ENCODE measurements around the gene CIT.
"Not testable (repeated sequence)": the region's sequence is repeated elsewhere in the genome, so short reads cannot be mapped to it uniquely, and the experiment has no call there.

The CIT gene

DNA sequence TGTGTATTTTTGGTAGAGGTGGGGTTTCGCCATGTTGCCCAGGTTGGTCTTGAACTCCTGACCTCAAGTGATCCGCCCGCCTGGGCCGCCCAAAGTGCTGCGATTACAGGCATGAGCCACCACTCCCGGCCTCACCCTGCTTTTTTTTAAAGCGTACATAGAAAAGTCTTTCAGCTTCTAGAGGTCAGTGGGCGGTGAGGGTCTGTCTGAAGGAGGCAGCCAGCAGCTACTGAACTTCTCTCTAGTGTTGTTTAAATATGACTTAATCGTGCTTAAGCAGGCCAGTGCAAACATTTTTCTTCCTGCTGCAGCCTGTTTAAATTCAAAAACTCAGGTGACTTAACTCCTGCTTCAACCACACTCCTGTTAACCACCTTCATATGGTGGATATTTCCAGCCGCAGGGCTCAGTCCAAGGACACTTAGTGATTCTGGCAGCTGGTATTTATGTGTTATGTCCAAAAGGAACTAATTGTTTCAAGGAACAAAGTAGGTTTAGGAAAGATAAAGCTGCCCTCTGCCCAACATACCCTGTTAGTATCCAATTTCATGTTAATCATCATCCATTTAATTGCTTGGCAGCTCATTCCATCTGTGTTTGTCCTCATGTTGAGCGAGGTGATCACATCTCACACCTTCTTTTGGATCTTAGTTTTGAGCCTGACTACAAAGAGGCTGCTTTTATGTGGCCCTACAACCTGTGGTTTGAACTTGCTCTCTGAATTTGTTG, 207.2 kb downstream of the CIT start:
- H2AFZ ChIP-seq (ENCODE audit: low read depth, low read length), result no peak overlapping the region
- peaks cover 47% of the 10 kb centered on the region for H3K36me3 ChIP-seq (ENCODE audit: insufficient read depth, low read length)
- no peak overlapping the region for H3K4me3 ChIP-seq (ENCODE audit: low read length)
- peaks cover 5% of the 10 kb centered on the region for H3K4me1 ChIP-seq (ENCODE audit: insufficient read depth, low read length)
- no peaks in the 10 kb centered on the region for H3K9me3 ChIP-seq (ENCODE audit: low read length)
- no peaks in the 10 kb centered on the region for H3K27me3 ChIP-seq (ENCODE audit: insufficient read depth, low read length)

DNA sequence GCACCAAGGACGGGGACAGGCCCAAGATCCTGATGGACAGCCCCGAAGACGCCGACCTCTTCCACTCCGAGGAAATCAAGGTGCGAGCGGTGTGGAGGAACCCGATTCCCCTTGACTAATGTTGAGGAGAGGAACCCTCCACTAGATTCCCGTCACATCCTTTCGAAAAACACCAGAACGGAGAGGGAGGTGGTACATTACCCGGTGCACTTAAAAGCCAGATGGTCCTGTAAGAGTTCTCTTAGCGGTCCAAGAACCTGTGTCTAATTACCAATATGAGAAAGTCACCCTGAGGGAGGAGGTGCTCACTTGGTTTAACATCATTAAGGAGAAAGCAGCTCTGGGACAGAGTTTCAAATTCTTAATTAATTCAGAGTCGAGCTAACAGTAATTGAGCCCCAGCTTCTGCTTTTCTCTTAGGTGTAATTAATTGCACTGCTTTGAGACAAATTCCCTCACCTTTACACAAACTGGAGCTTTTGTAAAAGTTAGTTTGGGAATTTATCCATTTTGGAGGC, 208.7 kb downstream of the CIT start:
- Histone ChIP-seq H3K27me3 (ENCODE audit: insufficient read depth, low read length) (no peaks in the 10 kb centered on the region), H3K36me3 (ENCODE audit: insufficient read depth, low read length) (peaks cover 32% of the 10 kb centered on the region), H3K4me3 (ENCODE audit: low read length) (peak overlapping the region; percentile 97), H3K4me1 (ENCODE audit: insufficient read depth, low read length) (peaks cover 5% of the 10 kb centered on the region), H3K9me3 (ENCODE audit: low read length) (no peaks in the 10 kb centered on the region), H2AFZ (ENCODE audit: low read depth, low read length) (peak overlapping the region; percentile 11)

DNA sequence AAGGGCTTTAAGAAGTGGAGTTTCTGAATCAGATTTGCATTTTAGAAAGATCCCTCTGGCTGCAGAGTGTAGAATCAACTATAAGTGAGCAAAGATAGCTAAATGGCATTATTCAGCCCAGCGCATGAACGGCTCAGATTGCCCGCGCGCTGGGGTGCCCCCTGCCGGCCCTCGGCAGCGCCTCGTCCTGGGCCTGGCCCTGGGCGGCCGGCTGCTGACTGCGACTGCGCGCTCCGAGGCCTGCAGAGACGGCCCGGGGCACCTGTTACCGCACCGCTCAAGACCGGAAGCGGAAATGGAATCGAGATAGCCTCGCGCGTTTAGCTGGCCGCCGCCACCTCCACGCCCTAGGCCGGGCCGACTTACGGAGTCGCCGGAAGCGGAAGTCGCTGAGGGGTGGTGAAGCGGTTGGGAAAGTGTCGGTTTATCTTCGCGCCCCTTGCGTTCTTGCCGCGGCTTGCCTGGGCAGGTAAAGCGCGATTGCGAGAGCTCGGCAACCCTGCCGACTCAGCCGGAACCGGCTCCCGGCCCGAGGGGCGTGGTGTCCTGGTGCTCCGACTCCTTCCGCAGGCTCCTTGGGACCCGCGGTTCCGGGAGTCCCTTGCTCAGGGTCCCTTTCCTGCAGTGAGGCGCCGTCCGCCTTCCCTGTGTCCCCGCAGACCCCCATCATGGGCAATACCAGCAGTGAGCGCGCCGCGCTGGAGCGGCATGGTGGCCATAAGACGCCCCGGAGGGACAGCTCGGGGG, 209.4 kb downstream of the CIT start, which contains the start of gene PRKAB1:
Gene PRKAB1 (plus strand): TSS at position 557 of the 747 bp plus-strand sequence. CDS start 112 bp downstream, at position 669.
- Histone ChIP-seq H3K27me3 (ENCODE audit: insufficient read depth, low read length) (no peaks in the 10 kb centered on the region), H3K4me3 (ENCODE audit: low read length) (peak within 1 kb of the TSS; percentile 97), H3K9me3 (ENCODE audit: low read length) (no peaks in the 10 kb centered on the region), H3K4me1 (ENCODE audit: insufficient read depth, low read length) (peaks cover 5% of the 10 kb centered on the region), H2AFZ (ENCODE audit: low read depth, low read length) (peak within 1 kb of the TSS; percentile 96), H3K36me3 (ENCODE audit: insufficient read depth, low read length) (peaks cover 27% of the 10 kb centered on the region)

DNA sequence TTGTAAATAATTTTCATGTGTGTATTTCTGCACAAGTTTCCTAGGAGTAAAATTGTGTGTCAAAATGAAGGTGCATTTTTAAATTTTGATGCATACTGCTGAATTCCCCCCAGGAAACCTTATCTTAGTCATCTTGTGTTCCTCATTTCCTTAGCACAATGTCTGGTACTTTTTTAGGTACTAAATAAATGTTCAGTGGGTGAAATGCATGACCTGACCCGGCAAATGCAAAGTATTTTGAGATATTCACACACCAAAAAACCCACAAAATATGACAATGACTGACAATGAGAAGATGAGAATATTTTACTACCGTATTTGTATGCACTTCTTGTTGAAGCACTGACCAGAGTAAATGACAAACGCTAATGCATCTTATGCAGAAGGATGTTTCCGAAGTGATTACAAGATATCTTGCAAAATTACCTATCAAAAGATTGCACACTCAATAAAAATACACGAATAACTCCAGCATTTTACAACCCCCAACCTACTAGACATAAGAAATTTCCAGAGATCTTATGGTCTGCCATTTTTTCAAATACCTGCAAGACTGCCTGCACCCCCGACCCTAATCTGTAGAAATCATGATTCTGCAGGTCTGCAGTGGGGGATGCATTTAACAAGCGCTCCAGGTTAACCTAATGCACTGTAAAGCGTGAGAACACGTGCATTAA, 210.1 kb downstream of the CIT start:
- Histone ChIP-seq H3K4me3 (ENCODE audit: low read length) (peak overlapping the region; percentile 97), H3K27me3 (ENCODE audit: insufficient read depth, low read length) (no peaks in the 10 kb centered on the region), H2AFZ (ENCODE audit: low read depth, low read length) (peak overlapping the region; percentile 96), H3K4me1 (ENCODE audit: insufficient read depth, low read length) (peaks cover 5% of the 10 kb centered on the region), H3K36me3 (ENCODE audit: insufficient read depth, low read length) (peaks cover 21% of the 10 kb centered on the region), H3K9me3 (ENCODE audit: low read length) (no peaks in the 10 kb centered on the region)

DNA sequence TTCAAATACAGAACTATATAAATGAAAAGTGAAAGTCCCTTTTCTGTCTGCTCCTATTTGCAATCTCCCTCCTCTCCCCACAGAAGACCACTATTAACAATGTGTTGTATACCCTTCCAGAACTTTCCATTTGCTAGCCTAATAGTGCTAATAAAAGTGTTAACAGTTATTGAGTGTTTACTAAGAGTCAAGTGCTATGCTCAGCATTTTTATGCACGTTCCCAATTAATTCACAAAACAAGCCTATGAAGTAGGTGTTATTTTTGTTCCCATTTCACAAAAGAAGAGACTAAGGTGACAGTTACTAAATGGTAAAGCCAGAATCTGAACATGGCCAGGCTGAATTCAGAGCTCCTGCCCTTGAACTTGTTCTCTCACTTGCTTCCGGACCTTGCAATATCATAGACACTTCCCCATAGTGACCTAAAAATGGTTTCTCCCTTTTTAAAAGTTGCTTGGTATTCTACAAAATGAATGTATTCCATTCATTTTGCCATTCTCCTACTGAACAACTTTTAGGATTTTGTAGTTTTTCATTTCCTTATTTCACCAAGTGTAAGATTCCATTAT, 210.8 kb downstream of the CIT start:
- H3K9me3 ChIP-seq (ENCODE audit: low read length), result no peaks in the 10 kb centered on the region
- H3K36me3 ChIP-seq (ENCODE audit: insufficient read depth, low read length), result peaks cover 14% of the 10 kb centered on the region
- no peak overlapping the region for H3K4me3 ChIP-seq (ENCODE audit: low read length)
- peak overlapping the region; percentile 96 for H2AFZ ChIP-seq (ENCODE audit: low read depth, low read length)
- H3K27me3 ChIP-seq (ENCODE audit: insufficient read depth, low read length), result no peaks in the 10 kb centered on the region
- H3K4me1 ChIP-seq (ENCODE audit: insufficient read depth, low read length), result peaks cover 5% of the 10 kb centered on the region

DNA sequence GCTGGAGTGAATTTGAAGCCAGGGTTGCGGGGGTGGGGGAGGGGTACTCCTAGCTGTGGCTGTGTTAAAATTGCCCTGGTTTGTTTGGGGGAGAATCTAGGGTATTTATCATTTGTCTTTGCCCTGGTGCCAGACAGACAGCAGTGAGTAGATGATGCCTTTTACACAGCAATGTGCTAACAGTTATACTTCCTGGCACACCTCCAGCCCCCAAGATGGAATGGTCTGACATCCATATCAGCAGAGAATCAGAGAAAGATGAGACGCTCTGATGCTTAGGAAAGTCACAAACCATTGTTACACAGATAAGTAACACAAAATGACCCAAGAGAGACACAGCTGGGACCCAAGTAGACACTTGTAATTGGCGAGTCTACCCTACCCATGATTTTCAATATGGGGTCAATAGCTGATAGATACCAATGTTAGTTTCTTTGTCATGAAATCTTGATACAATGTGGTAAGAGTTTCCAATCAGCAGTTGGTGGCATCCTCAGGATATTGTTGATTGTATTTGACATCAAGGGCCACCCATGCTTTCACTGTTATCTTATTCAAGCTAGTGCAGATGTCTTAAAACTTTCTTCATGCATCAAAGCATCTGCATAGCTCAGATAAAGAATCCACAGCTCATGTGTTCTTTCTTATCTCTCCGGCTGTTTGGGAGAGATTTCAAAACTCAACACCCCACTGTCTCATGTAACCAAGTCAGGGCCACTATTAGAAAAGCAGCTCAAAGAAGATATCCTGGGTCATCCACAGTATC, 211.8 kb downstream of the CIT start:
- Histone ChIP-seq H3K36me3 (ENCODE audit: insufficient read depth, low read length) (peaks cover 7% of the 10 kb centered on the region), H3K4me3 (ENCODE audit: low read length) (no peak overlapping the region), H3K9me3 (ENCODE audit: low read length) (no peaks in the 10 kb centered on the region)

DNA sequence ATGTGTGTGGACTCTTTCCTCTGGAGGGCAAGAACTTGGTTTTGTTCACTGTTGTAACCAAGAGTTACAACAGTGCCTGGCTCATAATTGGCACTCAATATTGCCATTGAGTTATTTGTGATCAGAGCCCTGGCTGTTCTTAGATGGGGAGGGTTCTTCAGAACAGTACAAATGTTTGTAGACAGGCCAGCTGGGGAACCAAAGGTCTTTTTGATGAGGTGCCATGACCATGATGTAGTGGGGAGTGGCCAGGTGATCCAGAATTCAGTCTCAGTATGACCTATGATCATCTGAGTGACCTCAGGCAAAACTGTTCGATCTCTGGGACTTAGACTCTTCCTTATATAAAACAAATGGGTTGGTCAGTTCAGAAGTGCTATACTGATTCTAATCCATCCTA, 212.5 kb downstream of the CIT start:
- Histone ChIP-seq H3K4me1 (ENCODE audit: insufficient read depth, low read length) (peaks cover 5% of the 10 kb centered on the region), H2AFZ (ENCODE audit: low read depth, low read length) (no peak overlapping the region), H3K36me3 (ENCODE audit: insufficient read depth, low read length) (no peaks in the 10 kb centered on the region), H3K9me3 (ENCODE audit: low read length) (no peaks in the 10 kb centered on the region), H3K4me3 (ENCODE audit: low read length) (no peak overlapping the region), H3K27me3 (ENCODE audit: insufficient read depth, low read length) (no peaks in the 10 kb centered on the region)

More for the DNA sequence above, 211.8 kb downstream of the CIT start:
- Histone ChIP-seq H3K27me3 (ENCODE audit: insufficient read depth, low read length) (no peaks in the 10 kb centered on the region), H2AFZ (ENCODE audit: low read depth, low read length) (no peak overlapping the region), H3K4me1 (ENCODE audit: insufficient read depth, low read length) (peaks cover 5% of the 10 kb centered on the region)

DNA sequence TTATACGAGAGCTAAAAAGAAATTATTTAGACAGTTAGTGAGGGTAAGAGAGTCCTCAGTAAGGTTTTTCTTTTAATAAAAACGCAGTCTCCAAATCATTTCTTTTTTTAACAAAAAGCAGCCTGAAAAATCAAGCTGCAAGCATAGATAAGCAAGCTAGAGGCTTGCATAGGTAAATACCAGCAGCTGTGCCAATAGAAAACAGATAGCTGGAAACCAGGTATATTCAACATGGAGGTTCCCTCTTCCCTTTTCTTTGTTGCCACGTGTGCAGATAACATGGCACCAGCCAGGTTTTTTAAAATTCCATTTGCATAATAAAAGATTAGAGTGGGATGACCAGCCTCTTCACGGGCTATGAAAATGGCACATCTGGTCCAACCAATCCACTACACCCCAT, 215.2 kb downstream of the CIT start:
- H3K4me1 ChIP-seq (ENCODE audit: insufficient read depth, low read length), result peaks cover under 1% of the 10 kb centered on the region
- no peaks in the 10 kb centered on the region for H3K36me3 ChIP-seq (ENCODE audit: insufficient read depth, low read length)
- no peaks in the 10 kb centered on the region for H3K9me3 ChIP-seq (ENCODE audit: low read length)
- no peak overlapping the region for H2AFZ ChIP-seq (ENCODE audit: low read depth, low read length)
- no peaks in the 10 kb centered on the region for H3K27me3 ChIP-seq (ENCODE audit: insufficient read depth, low read length)
- H3K4me3 ChIP-seq (ENCODE audit: low read length), result no peak overlapping the region

DNA sequence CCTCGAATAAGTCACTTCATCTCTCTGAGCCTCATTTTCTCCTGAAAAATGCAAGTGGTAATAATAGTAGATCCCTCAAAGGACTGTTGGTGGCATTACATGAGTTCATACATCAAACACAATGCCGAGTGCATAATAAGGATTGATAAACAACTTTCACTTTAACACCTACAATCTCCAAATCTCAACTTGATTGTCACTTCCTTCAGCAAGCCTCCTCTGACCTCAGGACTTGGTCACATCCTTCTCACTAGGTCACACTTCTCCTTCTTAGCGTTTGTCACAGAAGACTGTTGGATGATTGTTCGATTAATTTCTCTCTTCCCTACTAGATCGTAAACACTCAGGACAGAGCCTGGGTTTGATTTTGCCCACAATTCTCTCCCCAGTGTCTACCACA, 217.0 kb downstream of the CIT start:
- H3K36me3 ChIP-seq (ENCODE audit: insufficient read depth, low read length), result no peaks in the 10 kb centered on the region
- no peak overlapping the region for H3K4me3 ChIP-seq (ENCODE audit: low read length)
- H3K9me3 ChIP-seq (ENCODE audit: low read length), result no peaks in the 10 kb centered on the region
- no peaks in the 10 kb centered on the region for H3K27me3 ChIP-seq (ENCODE audit: insufficient read depth, low read length)
- no peak overlapping the region for H2AFZ ChIP-seq (ENCODE audit: low read depth, low read length)
- no peaks in the 10 kb centered on the region for H3K4me1 ChIP-seq (ENCODE audit: insufficient read depth, low read length)

DNA sequence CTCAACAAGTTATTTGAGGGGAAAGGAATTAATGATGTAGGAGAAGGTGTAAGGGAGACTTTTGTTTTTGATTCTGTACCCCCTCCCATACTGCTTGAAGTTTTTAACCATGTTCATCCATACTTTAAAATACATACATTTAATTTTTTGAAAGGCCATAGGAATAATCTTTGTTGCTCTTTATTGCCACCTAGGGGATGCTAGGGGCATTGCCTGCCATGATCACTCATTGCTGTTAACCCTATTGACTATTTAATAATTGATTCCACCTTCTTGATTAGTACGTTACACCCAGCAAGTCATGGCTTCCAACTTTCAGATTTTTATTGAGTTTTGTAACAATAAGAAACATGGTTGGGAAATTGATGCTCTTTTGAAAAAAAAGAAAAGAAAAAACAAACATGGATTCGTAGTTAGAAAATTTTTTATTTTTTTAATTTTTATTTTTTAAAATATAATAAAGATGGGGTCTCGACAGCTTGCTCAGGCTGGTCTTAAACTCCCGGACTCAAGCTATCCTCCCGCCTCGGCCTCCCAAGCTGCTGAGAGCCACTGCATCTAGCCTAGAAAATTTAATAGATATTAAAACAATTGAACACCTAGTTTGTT, 217.7 kb downstream of the CIT start:
- Histone ChIP-seq H3K4me1 (ENCODE audit: insufficient read depth, low read length) (no peaks in the 10 kb centered on the region), H3K36me3 (ENCODE audit: insufficient read depth, low read length) (no peaks in the 10 kb centered on the region), H3K27me3 (ENCODE audit: insufficient read depth, low read length) (no peaks in the 10 kb centered on the region)

DNA sequence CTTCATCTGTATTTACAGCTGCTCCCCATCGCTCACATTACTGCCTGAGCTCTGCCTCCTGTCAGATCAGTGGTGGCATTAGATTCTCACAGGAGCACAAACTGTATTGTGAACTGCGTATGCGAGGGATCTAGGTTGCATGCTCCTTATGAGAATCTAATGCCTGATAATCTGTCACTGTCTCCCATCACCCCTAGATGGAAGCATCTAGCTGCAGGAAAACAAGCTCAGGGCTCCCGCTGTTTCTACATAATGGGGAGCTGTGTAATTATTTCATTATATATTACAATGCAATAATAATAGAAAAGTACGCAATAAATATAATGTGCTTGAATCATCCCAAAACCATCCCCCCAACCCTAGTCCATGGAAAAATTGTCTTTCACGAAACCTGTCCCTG, 219.0 kb downstream of the CIT start:
- H3K36me3 ChIP-seq (ENCODE audit: insufficient read depth, low read length); H3K27me3 ChIP-seq (ENCODE audit: insufficient read depth, low read length); H3K9me3 ChIP-seq (ENCODE audit: low read length); H3K4me1 ChIP-seq (ENCODE audit: insufficient read depth, low read length); H3K4me3 ChIP-seq (ENCODE audit: low read length); H2AFZ ChIP-seq (ENCODE audit: low read depth, low read length): not testable (repeated sequence)

More for the DNA sequence above, 217.7 kb downstream of the CIT start:
- no peak overlapping the region for H2AFZ ChIP-seq (ENCODE audit: low read depth, low read length)
- no peak overlapping the region for H3K4me3 ChIP-seq (ENCODE audit: low read length)
- H3K9me3 ChIP-seq (ENCODE audit: low read length), result no peaks in the 10 kb centered on the region

DNA sequence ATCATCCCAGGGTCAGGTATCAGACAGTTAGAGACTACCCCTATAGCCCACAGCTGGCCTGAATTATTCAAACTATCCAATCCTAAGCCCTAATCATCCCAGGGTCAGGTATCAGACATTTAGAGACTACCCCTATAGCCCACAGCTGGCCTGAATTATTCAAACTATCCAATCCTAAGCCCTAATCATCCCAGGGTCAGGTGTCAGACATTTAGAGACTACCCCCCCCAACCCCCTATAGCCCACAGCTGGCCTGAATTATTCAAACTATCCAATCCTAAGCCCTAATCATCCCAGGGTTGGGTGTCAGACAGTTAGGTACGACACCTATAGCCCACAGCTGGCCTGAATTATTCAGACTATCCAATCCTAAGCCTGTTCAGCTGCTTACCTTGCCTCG, 220.1 kb downstream of the CIT start:
- not testable (repeated sequence) for H3K9me3 ChIP-seq (ENCODE audit: low read length); H3K4me1 ChIP-seq (ENCODE audit: insufficient read depth, low read length)

More for the DNA sequence above, 220.1 kb downstream of the CIT start:
- H3K4me3 ChIP-seq (ENCODE audit: low read length); H2AFZ ChIP-seq (ENCODE audit: low read depth, low read length); H3K27me3 ChIP-seq (ENCODE audit: insufficient read depth, low read length); H3K36me3 ChIP-seq (ENCODE audit: insufficient read depth, low read length): not testable (repeated sequence)
